MM.1S (cell line): Measurements from ENCODE around the gene NPAT.

ENCODE experiments used
- CTCF ChIP-seq: fragments of 300-600 bp; sonication (generic); IDR thresholded peaks from 2 replicates; pipeline ENCODE4 v1.5.1; 2016; ENCODE audit warnings: antibody characterized with exemption, low read length, mixed read lengths
- EZH2phosphoT487 ChIP-seq: fragments of 300-600 bp; sonication (generic); IDR thresholded peaks from 2 replicates; pipeline ENCODE4 v1.6.1; 2018; ENCODE audit warnings: antibody characterized with exemption, low read length

GRCh38 chr11:108115500-108116140 lies 106.8 kb downstream of the NPAT start:
- TF ChIP-seq EZH2phosphoT487 (no peak), CTCF (no peak)
